Panc1 (cell line): ENCODE results near the gene LYRM4.

ENCODE experiments used
- POLR2AphosphoS5 ChIP-seq: IDR thresholded peaks from 2 replicates; pipeline ENCODE4 v1.6.1; 2012; ENCODE audit warnings: mild to moderate bottlenecking, low read depth, low read length, moderate library complexity
- TF ChIP-seq, protein P1 (sequence below): fragments of 450-650 bp; IDR thresholded peaks from 2 replicates; pipeline ENCODE4 v1.5.1; 2017; ENCODE audit warnings: mild to moderate bottlenecking

DNA sequence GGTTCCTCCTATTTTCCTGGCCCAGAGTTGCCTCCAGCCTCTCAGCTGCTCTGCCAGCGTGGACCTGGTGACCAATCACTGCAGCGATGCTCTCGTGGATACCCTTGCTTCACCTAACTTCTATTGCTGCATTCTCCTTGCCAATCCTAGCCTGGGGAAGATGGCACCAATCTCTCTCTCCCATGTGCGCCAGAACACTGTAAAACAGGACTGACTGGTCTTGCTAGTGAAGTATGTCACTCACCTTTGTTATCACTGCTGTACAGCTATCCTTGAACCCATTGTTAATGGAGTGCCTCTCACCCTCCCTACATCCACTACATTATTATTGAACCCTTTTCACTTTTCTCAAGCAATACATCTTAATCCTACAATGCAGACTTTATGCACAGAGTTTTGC lies 80.1 kb downstream of the LYRM4 start:
- TF ChIP-seq, protein P1, sequence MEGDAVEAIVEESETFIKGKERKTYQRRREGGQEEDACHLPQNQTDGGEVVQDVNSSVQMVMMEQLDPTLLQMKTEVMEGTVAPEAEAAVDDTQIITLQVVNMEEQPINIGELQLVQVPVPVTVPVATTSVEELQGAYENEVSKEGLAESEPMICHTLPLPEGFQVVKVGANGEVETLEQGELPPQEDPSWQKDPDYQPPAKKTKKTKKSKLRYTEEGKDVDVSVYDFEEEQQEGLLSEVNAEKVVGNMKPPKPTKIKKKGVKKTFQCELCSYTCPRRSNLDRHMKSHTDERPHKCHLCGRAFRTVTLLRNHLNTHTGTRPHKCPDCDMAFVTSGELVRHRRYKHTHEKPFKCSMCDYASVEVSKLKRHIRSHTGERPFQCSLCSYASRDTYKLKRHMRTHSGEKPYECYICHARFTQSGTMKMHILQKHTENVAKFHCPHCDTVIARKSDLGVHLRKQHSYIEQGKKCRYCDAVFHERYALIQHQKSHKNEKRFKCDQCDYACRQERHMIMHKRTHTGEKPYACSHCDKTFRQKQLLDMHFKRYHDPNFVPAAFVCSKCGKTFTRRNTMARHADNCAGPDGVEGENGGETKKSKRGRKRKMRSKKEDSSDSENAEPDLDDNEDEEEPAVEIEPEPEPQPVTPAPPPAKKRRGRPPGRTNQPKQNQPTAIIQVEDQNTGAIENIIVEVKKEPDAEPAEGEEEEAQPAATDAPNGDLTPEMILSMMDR: no peak
- TF ChIP-seq POLR2AphosphoS5: no peak
